ENCODE measurements around the gene CSTF3.

GRCh38 chr11:33182246-33182878 is 21.1 kb upstream of the CSTF3 start:
- TF ChIP-seq, protein P1, sequence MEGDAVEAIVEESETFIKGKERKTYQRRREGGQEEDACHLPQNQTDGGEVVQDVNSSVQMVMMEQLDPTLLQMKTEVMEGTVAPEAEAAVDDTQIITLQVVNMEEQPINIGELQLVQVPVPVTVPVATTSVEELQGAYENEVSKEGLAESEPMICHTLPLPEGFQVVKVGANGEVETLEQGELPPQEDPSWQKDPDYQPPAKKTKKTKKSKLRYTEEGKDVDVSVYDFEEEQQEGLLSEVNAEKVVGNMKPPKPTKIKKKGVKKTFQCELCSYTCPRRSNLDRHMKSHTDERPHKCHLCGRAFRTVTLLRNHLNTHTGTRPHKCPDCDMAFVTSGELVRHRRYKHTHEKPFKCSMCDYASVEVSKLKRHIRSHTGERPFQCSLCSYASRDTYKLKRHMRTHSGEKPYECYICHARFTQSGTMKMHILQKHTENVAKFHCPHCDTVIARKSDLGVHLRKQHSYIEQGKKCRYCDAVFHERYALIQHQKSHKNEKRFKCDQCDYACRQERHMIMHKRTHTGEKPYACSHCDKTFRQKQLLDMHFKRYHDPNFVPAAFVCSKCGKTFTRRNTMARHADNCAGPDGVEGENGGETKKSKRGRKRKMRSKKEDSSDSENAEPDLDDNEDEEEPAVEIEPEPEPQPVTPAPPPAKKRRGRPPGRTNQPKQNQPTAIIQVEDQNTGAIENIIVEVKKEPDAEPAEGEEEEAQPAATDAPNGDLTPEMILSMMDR (IDR thresholded peaks at IDR 0.05), result no peak
- no peak for TF ChIP-seq POLR2A (IDR thresholded peaks at IDR 0.05)
- TF ChIP-seq POLR2AphosphoS5 (IDR thresholded peaks at IDR 0.05), result peak in 2 of 3 donors; percentile 44 to 87
- TF ChIP-seq EP300 (IDR thresholded peaks at IDR 0.05), result no peak
